ENCODE results near the gene AAMP.

DNA sequence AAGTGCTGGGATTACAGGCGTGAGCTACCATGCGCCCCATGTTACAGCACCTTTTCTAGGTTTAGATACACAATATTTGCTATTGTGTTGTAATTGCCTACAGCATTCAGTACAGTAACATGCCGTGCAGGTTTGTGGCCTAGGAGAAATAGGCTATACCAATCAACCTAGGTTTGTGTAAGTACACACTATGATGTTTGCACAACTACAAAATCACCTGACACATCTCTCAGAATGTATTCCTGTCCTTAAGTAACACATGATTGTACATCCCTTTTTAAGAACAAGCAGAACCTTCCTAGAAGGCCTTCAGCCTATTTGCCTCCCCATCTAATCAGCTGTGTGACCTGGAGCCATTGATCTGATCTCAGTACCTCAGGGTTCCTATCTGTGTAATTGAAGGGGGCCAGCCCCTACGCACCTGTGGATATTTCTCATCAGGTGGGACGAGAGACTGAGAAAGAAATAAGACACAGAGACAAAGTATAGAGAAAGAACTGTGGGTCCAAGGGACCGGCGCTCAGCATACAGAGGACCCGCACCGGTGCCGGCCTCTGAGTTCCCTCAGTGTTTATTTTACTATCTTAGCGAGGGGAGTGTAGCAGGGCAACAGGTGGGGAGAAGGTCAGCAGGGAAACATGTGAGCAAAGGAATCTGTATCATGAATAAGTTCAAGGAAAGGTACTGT is 41.1 kb upstream of the AAMP start:
- TF ChIP-seq POLR2AphosphoS5 (IDR thresholded peaks at IDR 0.05), result no peak
- no peak for TF ChIP-seq EP300 (IDR thresholded peaks at IDR 0.05)

Measured in gastroesophageal sphincter (tissue), 2 donors.